Measurements from ENCODE around the gene ANXA4.

The ANXA4 gene

GRCh38 chr2:69765096-69765380, 23.1 kb downstream of the ANXA4 start:
- Histone ChIP-seq H3K4me3 (no peak overlapping the region), H3K9me3 (no peaks in the 10 kb centered on the region), H3K36me3 (no peaks in the 10 kb centered on the region), H3K4me1 (peaks cover 0 to 59% (median 46%) of the 10 kb centered on the region in 4 donors), H3K27ac (no peak overlapping the region), H3K27me3 (no peaks in the 10 kb centered on the region)
- intact Hi-C loops (cut with DNase I; ENCODE audit: low total_unique reads) = no loop called here
- no peak for DNase-seq
- TF ChIP-seq, protein P1, sequence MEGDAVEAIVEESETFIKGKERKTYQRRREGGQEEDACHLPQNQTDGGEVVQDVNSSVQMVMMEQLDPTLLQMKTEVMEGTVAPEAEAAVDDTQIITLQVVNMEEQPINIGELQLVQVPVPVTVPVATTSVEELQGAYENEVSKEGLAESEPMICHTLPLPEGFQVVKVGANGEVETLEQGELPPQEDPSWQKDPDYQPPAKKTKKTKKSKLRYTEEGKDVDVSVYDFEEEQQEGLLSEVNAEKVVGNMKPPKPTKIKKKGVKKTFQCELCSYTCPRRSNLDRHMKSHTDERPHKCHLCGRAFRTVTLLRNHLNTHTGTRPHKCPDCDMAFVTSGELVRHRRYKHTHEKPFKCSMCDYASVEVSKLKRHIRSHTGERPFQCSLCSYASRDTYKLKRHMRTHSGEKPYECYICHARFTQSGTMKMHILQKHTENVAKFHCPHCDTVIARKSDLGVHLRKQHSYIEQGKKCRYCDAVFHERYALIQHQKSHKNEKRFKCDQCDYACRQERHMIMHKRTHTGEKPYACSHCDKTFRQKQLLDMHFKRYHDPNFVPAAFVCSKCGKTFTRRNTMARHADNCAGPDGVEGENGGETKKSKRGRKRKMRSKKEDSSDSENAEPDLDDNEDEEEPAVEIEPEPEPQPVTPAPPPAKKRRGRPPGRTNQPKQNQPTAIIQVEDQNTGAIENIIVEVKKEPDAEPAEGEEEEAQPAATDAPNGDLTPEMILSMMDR (IDR thresholded peaks at IDR 0.05) = no peak

GRCh38 chr2:69766014-69766413, 24.1 kb downstream of the ANXA4 start:
- no peaks in the 10 kb centered on the region for H3K9me3 ChIP-seq
- H3K27ac ChIP-seq = peak overlapping the region; percentile 75 to 83
- H3K4me1 ChIP-seq = peaks cover 0 to 68% (median 54%) of the 10 kb centered on the region in 4 donors
- TF ChIP-seq, protein P1 (IDR thresholded peaks at IDR 0.05) = no peak
- no peak for DNase-seq
- intact Hi-C loops (cut with DNase I; ENCODE audit: low total_unique reads) = no loop called here
- H3K36me3 ChIP-seq = no peaks in the 10 kb centered on the region
- H3K27me3 ChIP-seq = no peaks in the 10 kb centered on the region
- H3K4me3 ChIP-seq = no peak overlapping the region

GRCh38 chr2:69767034-69767433, 25.1 kb downstream of the ANXA4 start:
- Histone ChIP-seq H3K27ac (peak overlapping the region; percentile 75 to 83), H3K4me3 (no peak overlapping the region), H3K4me1 (peaks cover 0 to 78% (median 56%) of the 10 kb centered on the region in 4 donors), H3K27me3 (no peaks in the 10 kb centered on the region), H3K36me3 (no peaks in the 10 kb centered on the region), H3K9me3 (no peaks in the 10 kb centered on the region)
- DNase-seq = no peak
- TF ChIP-seq, protein P1 (IDR thresholded peaks at IDR 0.05) = peak; percentile 17 to 30
- intact Hi-C loops (cut with DNase I; ENCODE audit: low total_unique reads) = no loop called here

GRCh38 chr2:69768235-69768634, 26.3 kb downstream of the ANXA4 start:
- DNase-seq = no peak
- intact Hi-C loops (cut with DNase I; ENCODE audit: low total_unique reads) = no loop called here
- no peaks in the 10 kb centered on the region for H3K9me3 ChIP-seq
- peaks cover 0 to 88% (median 58%) of the 10 kb centered on the region in 4 donors for H3K4me1 ChIP-seq
- TF ChIP-seq, protein P1 (IDR thresholded peaks at IDR 0.05) = no peak
- H3K4me3 ChIP-seq = no peak overlapping the region
- no peaks in the 10 kb centered on the region for H3K27me3 ChIP-seq
- H3K36me3 ChIP-seq = no peaks in the 10 kb centered on the region
- peak overlapping the region; percentile 81 to 83 for H3K27ac ChIP-seq

GRCh38 chr2:69768789-69769188, 26.9 kb downstream of the ANXA4 start:
- Histone ChIP-seq H3K27ac (peak overlapping the region; percentile 81 to 83), H3K9me3 (no peaks in the 10 kb centered on the region), H3K4me3 (no peak overlapping the region), H3K4me1 (peaks cover 0 to 88% (median 59%) of the 10 kb centered on the region in 4 donors), H3K36me3 (no peaks in the 10 kb centered on the region), H3K27me3 (no peaks in the 10 kb centered on the region)
- no peak for DNase-seq
- intact Hi-C loops (cut with DNase I; ENCODE audit: low total_unique reads) = no loop called here
- TF ChIP-seq, protein P1 (IDR thresholded peaks at IDR 0.05) = no peak

DNA sequence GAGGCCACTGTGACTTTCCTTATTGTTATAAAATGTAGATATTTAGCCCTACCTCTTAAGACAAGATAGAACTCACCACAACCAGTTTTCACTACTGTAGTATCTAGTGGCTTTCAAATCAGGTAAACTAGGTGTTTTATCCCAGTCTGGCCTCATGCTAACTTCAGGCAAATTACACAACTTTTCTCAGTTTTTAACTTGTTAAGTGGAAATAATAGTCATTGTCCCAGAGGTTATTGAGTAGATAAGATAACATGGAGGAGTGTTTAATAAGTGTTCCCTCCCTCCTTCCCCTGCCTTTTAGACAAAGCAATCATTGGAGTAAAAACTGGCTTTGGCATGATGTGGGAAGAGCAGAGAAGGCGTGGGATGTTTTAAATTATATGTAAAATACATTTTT, 27.3 kb downstream of the ANXA4 start:
- intact Hi-C loops (cut with DNase I; ENCODE audit: low total_unique reads) = no loop called here
- Histone ChIP-seq H3K4me1 (peaks cover 0 to 88% (median 60%) of the 10 kb centered on the region in 4 donors), H3K36me3 (no peaks in the 10 kb centered on the region), H3K27ac (peak overlapping the region; percentile 81 to 83), H3K9me3 (no peaks in the 10 kb centered on the region), H3K27me3 (no peaks in the 10 kb centered on the region), H3K4me3 (no peak overlapping the region)
- DNase-seq = no peak
- TF ChIP-seq, protein P1 (IDR thresholded peaks at IDR 0.05) = no peak
